Neuronal stem cell (in vitro differentiated cells): Measurements from ENCODE around the gene FRA10AC1.

Source experiments
- DNase-seq: peaks from one replicate; pipeline ENCODE4 v3.0.0-alpha.2; 2013; ENCODE audit warnings: low spot score
- H2AFZ ChIP-seq: one replicate; pipeline ENCODE4 v1.6.1; 2013; ENCODE audit warnings: mild to moderate bottlenecking, low read length, inconsistent platforms
- H2AK5ac ChIP-seq: 2 replicates; pipeline ENCODE4 v1.6.1; 2013; ENCODE audit warnings: low read depth, mild to moderate bottlenecking, inconsistent platforms, low read length, moderate library complexity, mixed read lengths
- H2BK120ac ChIP-seq: 2 replicates; pipeline ENCODE4 v1.6.1; 2013; ENCODE audit warnings: low read depth, mild to moderate bottlenecking, inconsistent platforms, low read length, moderate library complexity, mixed read lengths
- H2BK12ac ChIP-seq: one replicate; pipeline ENCODE4 v1.6.1; 2013; ENCODE audit warnings: low read length, inconsistent platforms
- H2BK15ac ChIP-seq: 2 replicates; pipeline ENCODE4 v1.6.1; 2013; ENCODE audit warnings: mild to moderate bottlenecking, low read length, inconsistent platforms, mixed read lengths
- H2BK5ac ChIP-seq: one replicate; pipeline ENCODE4 v1.6.1; 2013; ENCODE audit warnings: inconsistent platforms, mild to moderate bottlenecking, low read length, moderate library complexity
- H3K14ac ChIP-seq: one replicate; pipeline ENCODE4 v1.6.1; 2013; ENCODE audit warnings: low read length, inconsistent platforms
- H3K18ac ChIP-seq: 2 replicates; pipeline ENCODE4 v1.6.1; 2013; ENCODE audit warnings: low read length, inconsistent platforms
- H3K23ac ChIP-seq: 2 replicates; pipeline ENCODE4 v1.6.1; 2013; ENCODE audit warnings: low read depth, mild to moderate bottlenecking, mixed read lengths, low read length, inconsistent platforms; ENCODE audit not compliant: poor library complexity
- H3K27ac ChIP-seq: replicated peaks from 3 replicates; pipeline ENCODE4 v1.5.1; 2013; ENCODE audit warnings: low read length, inconsistent platforms
- H3K27me3 ChIP-seq, 3 experiments: 2 replicates each; pipeline ENCODE4 v1.6.1; 2013; ENCODE audit warnings: low read length in 3 of 3, mild to moderate bottlenecking in 2 of 3, inconsistent platforms in 1 of 3, low read depth in 1 of 3, mixed read lengths in 1 of 3, moderate library complexity in 1 of 3; ENCODE audit not compliant: control insufficient read depth in 3 of 3, insufficient read depth in 3 of 3
- H3K36me3 ChIP-seq, 2 donors: replicated peaks in 1 of 2; 2 replicates each; pipeline ENCODE4 v1.6.1; 2013; ENCODE audit warnings: low read length in 2 of 2; ENCODE audit not compliant: control insufficient read depth in 2 of 2, insufficient read depth in 2 of 2
- H3K4ac ChIP-seq: 2 replicates; pipeline ENCODE4 v1.6.1; 2013; ENCODE audit warnings: inconsistent platforms, mild to moderate bottlenecking, low read length, moderate library complexity
- H3K4me1 ChIP-seq, 2 donors: 1 replicate in 1 of 2; 2 replicates in 1 of 2; pipeline ENCODE4 v1.6.1; 2013; ENCODE audit warnings: low read length in 2 of 2, low read depth in 1 of 2; ENCODE audit not compliant: control insufficient read depth in 2 of 2, insufficient read depth in 1 of 2
- H3K4me2 ChIP-seq: one replicate; pipeline ENCODE4 v1.6.1; 2013; ENCODE audit warnings: mild to moderate bottlenecking, low read length, inconsistent platforms; ENCODE audit not compliant: insufficient read depth, poor library complexity, severe bottlenecking
- H3K4me3 ChIP-seq, 2 donors: 2 replicates each; pipeline ENCODE4 v1.5.1; 2013; ENCODE audit warnings: low read length in 2 of 2, mild to moderate bottlenecking in 2 of 2, inconsistent platforms in 1 of 2, moderate library complexity in 1 of 2
- H3K79me1 ChIP-seq: one replicate; pipeline ENCODE4 v1.6.1; 2013; ENCODE audit warnings: low read depth, mild to moderate bottlenecking, inconsistent platforms, low read length, moderate library complexity
- H3K9ac ChIP-seq: one replicate; pipeline ENCODE4 v1.6.1; 2013; ENCODE audit warnings: mild to moderate bottlenecking, low read depth, low read length, inconsistent platforms; ENCODE audit not compliant: poor library complexity
- H3K9me3 ChIP-seq, 2 donors: replicated peaks in 1 of 2; 2 replicates each; pipeline versions ENCODE3 to v1.6.1; 2013; ENCODE audit warnings: low read length in 2 of 2, mild to moderate bottlenecking in 2 of 2, inconsistent platforms in 1 of 2, low read depth in 1 of 2, mixed read lengths in 1 of 2, moderate library complexity in 1 of 2; ENCODE audit not compliant: control insufficient read depth in 2 of 2, insufficient read depth in 1 of 2
- H4K8ac ChIP-seq: one replicate; pipeline ENCODE4 v1.6.1; 2013; ENCODE audit warnings: low read depth, mild to moderate bottlenecking, inconsistent platforms, low read length, moderate library complexity
- H4K91ac ChIP-seq: one replicate; pipeline ENCODE4 v1.6.1; 2013; ENCODE audit warnings: low read length, low read depth, mild to moderate bottlenecking, inconsistent platforms; ENCODE audit not compliant: poor library complexity
- WGBS, 2 donors: extraction: QIAGEN DNeasy Blood & Tissue Kit; methylation state at CpG; one replicate each; pipeline ENCODE4 v1.1.7; 2013; ENCODE audit warnings: missing lambda C conversion rate in 2 of 2, mixed read lengths in 1 of 2; ENCODE audit not compliant: insufficient read length in 2 of 2, insufficient replicate concordance in 1 of 2; ENCODE audit errors: extremely low coverage in 2 of 2; 5-methylcytosine and 5-hydroxymethylcytosine counted together

Gene FRA10AC1

DNA sequence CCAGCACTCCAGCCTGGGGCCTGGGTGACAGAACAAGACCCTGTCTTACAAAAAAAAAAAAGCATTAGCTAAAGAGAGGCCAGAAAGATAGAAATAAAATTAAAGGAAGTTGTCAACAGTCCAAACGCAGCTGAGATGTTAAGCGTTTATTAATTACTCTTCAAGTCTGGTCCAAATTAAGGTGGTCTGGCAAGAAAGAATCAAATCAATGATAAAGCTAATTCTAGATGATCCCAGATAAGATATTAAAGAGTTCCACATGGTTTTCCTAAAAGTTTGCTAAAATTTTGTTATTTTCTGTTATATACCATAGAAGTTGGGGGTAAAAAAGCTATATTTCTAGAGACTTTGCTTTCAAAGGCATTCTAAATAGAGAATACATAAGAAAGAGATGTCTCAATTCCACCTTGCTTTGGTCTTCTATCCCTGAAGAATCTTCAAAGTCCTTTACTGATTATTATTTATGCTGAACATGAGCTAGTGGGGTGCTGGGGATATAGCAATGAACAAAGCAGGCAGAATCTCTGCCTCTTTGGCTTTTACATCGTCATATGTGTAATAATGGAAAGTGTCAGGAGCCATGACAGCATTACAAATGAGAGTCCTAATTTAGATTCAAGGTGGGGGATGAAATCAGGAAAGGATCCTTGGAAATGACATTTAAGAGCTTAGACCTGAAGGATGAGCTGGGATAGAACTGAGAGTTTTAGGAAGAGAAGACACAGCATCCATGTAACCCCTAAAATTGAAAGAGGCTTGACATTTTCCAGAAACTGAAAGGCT lies 23.4 kb downstream of the FRA10AC1 start:
- Histone ChIP-seq H3K14ac (no peak overlapping the region), H2AK5ac (no peak overlapping the region), H3K36me3 (peaks cover 0 to 73% of the 10 kb centered on the region in 2 donors), H2AFZ (no peak overlapping the region), H3K9ac (no peak overlapping the region), H3K4ac (no peak overlapping the region), H3K79me1 (no peaks in the 10 kb centered on the region), H2BK120ac (no peak overlapping the region), H2BK15ac (no peak overlapping the region), H3K23ac (no peak overlapping the region), H3K4me3 (no peak overlapping the region), H2BK5ac (no peak overlapping the region), H3K18ac (no peak overlapping the region), H3K4me1 (no peaks in the 10 kb centered on the region), H2BK12ac (no peak overlapping the region), H4K91ac (no peak overlapping the region), H3K27me3 (no peaks in the 10 kb centered on the region), H4K8ac (no peak overlapping the region), H3K27ac (no peak overlapping the region), H3K4me2 (no peak overlapping the region), H3K9me3 (no peaks in the 10 kb centered on the region)
- WGBS, 2 donors, result no CpG with 5 or more reads among the region's 3 CpGs
- no peak for DNase-seq

DNA sequence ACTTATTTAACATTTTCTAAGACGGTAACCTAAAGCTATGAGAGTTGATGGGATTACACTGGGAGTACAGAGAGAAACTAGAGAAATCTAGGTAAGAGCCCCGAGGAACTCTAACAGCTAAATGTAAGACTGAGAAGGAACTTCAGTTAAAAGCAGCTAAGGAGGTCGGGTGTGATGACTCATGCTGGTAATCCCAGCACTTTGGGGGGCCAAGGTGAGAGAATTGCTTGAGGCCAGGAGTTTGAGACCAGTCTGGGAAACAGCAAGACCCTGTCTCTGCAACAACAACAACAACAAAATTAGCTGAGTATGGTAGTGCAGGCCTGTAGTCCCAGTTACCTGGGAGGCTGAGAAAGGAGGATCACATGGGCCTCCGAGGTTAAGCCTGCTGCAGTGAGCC lies 24.0 kb downstream of the FRA10AC1 start:
- no peaks in the 10 kb centered on the region for H3K79me1 ChIP-seq
- no peak overlapping the region for H3K18ac ChIP-seq
- H4K91ac ChIP-seq, result no peak overlapping the region
- no peaks in the 10 kb centered on the region for H3K4me1 ChIP-seq
- no CpG with 5 or more reads among the region's 4 CpGs for WGBS, 2 donors
- no peak overlapping the region for H2BK120ac ChIP-seq
- no peak overlapping the region for H4K8ac ChIP-seq
- peaks cover 0 to 79% of the 10 kb centered on the region in 2 donors for H3K36me3 ChIP-seq
- DNase-seq, result no peak
- no peak overlapping the region for H2AFZ ChIP-seq
- H2BK5ac ChIP-seq, result no peak overlapping the region
- no peaks in the 10 kb centered on the region for H3K27me3 ChIP-seq
- no peaks in the 10 kb centered on the region for H3K9me3 ChIP-seq
- no peak overlapping the region for H3K4me2 ChIP-seq
- H3K23ac ChIP-seq, result no peak overlapping the region
- no peak overlapping the region for H2BK15ac ChIP-seq
- H2AK5ac ChIP-seq, result no peak overlapping the region
- no peak overlapping the region for H3K4ac ChIP-seq
- H2BK12ac ChIP-seq, result no peak overlapping the region
- H3K14ac ChIP-seq, result no peak overlapping the region
- no peak overlapping the region for H3K4me3 ChIP-seq
- no peak overlapping the region for H3K9ac ChIP-seq
- H3K27ac ChIP-seq, result no peak overlapping the region

DNA sequence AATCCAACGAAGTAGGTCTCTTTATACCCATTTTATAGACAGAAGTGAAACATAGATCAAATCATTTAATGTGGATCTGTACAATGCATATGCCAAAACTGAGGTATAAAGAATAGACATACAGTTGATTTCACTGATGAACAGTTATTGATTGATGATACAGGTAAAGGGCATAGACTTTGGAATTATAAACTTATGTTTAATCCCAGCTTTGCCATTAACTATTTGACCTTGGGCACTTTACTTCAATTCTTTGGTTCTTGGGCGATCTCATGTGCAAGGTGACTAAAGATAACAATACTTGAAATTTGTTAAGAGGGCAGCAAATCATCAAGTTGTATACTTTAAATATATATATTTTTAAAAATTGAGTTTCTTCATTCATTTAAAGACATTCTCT lies 28.6 kb downstream of the FRA10AC1 start:
- no peaks in the 10 kb centered on the region for H3K27me3 ChIP-seq
- no peak overlapping the region for H2BK15ac ChIP-seq
- H3K23ac ChIP-seq, result no peak overlapping the region
- no peak overlapping the region for H3K4ac ChIP-seq
- H4K8ac ChIP-seq, result no peak overlapping the region
- H2BK120ac ChIP-seq, result no peak overlapping the region
- no peak overlapping the region for H4K91ac ChIP-seq
- H3K14ac ChIP-seq, result no peak overlapping the region
- no CpG with 5 or more reads among the region's 2 CpGs for WGBS, 2 donors
- no peak overlapping the region for H2AK5ac ChIP-seq
- no peaks in the 10 kb centered on the region for H3K79me1 ChIP-seq
- H2BK5ac ChIP-seq, result no peak overlapping the region
- no peak overlapping the region for H2AFZ ChIP-seq
- H2BK12ac ChIP-seq, result no peak overlapping the region
- no peak overlapping the region for H3K4me3 ChIP-seq
- no peak for DNase-seq
- peaks cover 0 to 91% of the 10 kb centered on the region in 2 donors for H3K36me3 ChIP-seq
- no peak overlapping the region for H3K9ac ChIP-seq
- H3K4me1 ChIP-seq, result no peaks in the 10 kb centered on the region
- H3K4me2 ChIP-seq, result no peak overlapping the region
- no peak overlapping the region for H3K18ac ChIP-seq
- no peaks in the 10 kb centered on the region for H3K9me3 ChIP-seq
- H3K27ac ChIP-seq, result no peak overlapping the region

DNA sequence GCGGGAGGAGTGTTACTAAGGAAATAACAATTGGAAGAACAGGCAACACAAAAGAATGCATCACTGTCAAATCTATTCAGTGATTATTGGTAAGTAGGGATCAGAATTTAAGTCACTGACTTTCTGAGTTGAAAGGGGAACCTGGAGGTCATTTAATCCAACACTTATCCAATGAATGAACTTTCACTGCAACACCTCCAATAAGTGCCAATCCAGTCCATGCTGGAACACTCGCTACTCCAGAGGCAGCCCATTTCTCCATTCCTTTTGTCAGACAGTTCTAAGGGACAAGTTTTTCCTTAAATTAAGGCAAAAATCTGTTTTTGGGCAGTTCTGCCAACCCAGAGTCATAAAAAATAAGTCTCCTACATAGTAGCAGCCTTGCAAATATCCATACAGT lies 29.5 kb downstream of the FRA10AC1 start:
- H3K4me2 ChIP-seq, result no peak overlapping the region
- H4K8ac ChIP-seq, result no peak overlapping the region
- H2BK120ac ChIP-seq, result no peak overlapping the region
- H3K4ac ChIP-seq, result no peak overlapping the region
- H3K27me3 ChIP-seq, result no peaks in the 10 kb centered on the region
- H2AK5ac ChIP-seq, result no peak overlapping the region
- H2BK12ac ChIP-seq, result no peak overlapping the region
- no peak overlapping the region for H3K4me3 ChIP-seq
- no CpG with 5 or more reads among the region's 2 CpGs for WGBS, 2 donors
- no peak overlapping the region for H3K23ac ChIP-seq
- no peak for DNase-seq
- no peak overlapping the region for H3K9ac ChIP-seq
- no peak overlapping the region for H2BK5ac ChIP-seq
- no peak overlapping the region for H4K91ac ChIP-seq
- no peak overlapping the region for H3K27ac ChIP-seq
- peaks cover 0 to 91% of the 10 kb centered on the region in 2 donors for H3K36me3 ChIP-seq
- no peak overlapping the region for H2AFZ ChIP-seq
- H3K4me1 ChIP-seq, result no peaks in the 10 kb centered on the region
- no peaks in the 10 kb centered on the region for H3K9me3 ChIP-seq
- no peak overlapping the region for H3K18ac ChIP-seq
- no peaks in the 10 kb centered on the region for H3K79me1 ChIP-seq
- no peak overlapping the region for H2BK15ac ChIP-seq
- H3K14ac ChIP-seq, result no peak overlapping the region
